ENCODE results near the gene LRRC55. TPM values are rescaled to one million over a fixed set of nuclear protein-coding genes. Genes with fewer than 3 reads are reported as not detected.

The LRRC55 gene
- total and polyA plus RNA-seq, 2 donors (not counting 3 experiments of a cell fraction or from before 2014, with no cell fraction given), result not detected

GRCh38 chr11:57180081-57180561 lies 1.6 kb upstream of the LRRC55 start:
- Histone ChIP-seq H2AFZ (ENCODE audit: low read depth, low read length) (no peak overlapping the region), H3K27ac (ENCODE audit: insufficient read depth, low read depth, low read length) (no peak overlapping the region), H3K9ac (replicated peaks; ENCODE audit: extremely low read depth, insufficient read depth, low read length) (no peak overlapping the region), H3K4me2 (ENCODE audit: insufficient read depth, low read length) (no peak overlapping the region), H3K79me2 (ENCODE audit: control insufficient read depth, insufficient read depth, low read length) (no peaks in the 10 kb centered on the region), H3K27me3 (ENCODE audit: control insufficient read depth in 2 of 2, insufficient read depth in 2 of 2, low read length in 2 of 2) (no peaks in the 10 kb centered on the region), H3K9me1 (replicated peaks; ENCODE audit: control insufficient read depth, extremely low read depth, insufficient read depth, low read length) (no peaks in the 10 kb centered on the region), H3K4me3 (replicated peaks in 1 of 3; ENCODE audit: insufficient read depth in 1 of 3, low read depth in 1 of 3, low read length in 3 of 3) (no peak overlapping the region), H3K36me3 (ENCODE audit: control insufficient read depth in 2 of 2, extremely low read depth in 1 of 2, insufficient read depth in 2 of 2, low read length in 2 of 2) (no peaks in the 10 kb centered on the region), H3K9me3 (replicated peaks; ENCODE audit: control insufficient read depth, insufficient read depth, low read length) (no peaks in the 10 kb centered on the region), H3K4me1 (ENCODE audit: control insufficient read depth, extremely low read depth, insufficient read depth, low read length) (no peaks in the 10 kb centered on the region), H4K20me1 (replicated peaks; ENCODE audit: control insufficient read depth, extremely low read depth, insufficient read depth, low read length) (no peaks in the 10 kb centered on the region)
- BruUV-seq (replicated peaks), result no TSS peak
- dilution Hi-C loops (cut with MboI; ENCODE audit: extremely low pct_ligation_motif_present, low sequenced_read_pairs), result no loop called here
- TF ChIP-seq GATA2 (IDR thresholded peaks at IDR 0.05; ENCODE audit: insufficient read depth, insufficient read length, low read depth, low read length), result no peak
- no peak for TF ChIP-seq POLR2AphosphoS5 (IDR thresholded peaks at IDR 0.05; ENCODE audit: insufficient read depth, low read depth, low read length)
- no peak for TF ChIP-seq CTCF (IDR thresholded peaks at IDR 0.05; ENCODE audit: extremely low read depth in 1 of 2, insufficient read depth in 1 of 2, low read depth in 1 of 2, low read length in 2 of 2)
- TF ChIP-seq FOS (IDR thresholded peaks at IDR 0.05; ENCODE audit: borderline replicate concordance, insufficient read depth, low read length), result no peak
- TF ChIP-seq EZH2 (IDR thresholded peaks at IDR 0.05; ENCODE audit: borderline replicate concordance, low read depth, low read length, severe bottlenecking), result no peak
- no peak for TF ChIP-seq JUN (IDR thresholded peaks at IDR 0.05; ENCODE audit: borderline replicate concordance, insufficient read depth, insufficient read length, low read depth)
- no peak for TF ChIP-seq MAX (IDR thresholded peaks at IDR 0.05; ENCODE audit: insufficient read depth, insufficient read length)
- TF ChIP-seq POLR2A (IDR thresholded peaks at IDR 0.05; ENCODE audit: low read depth, low read length), result no peak
- TF ChIP-seq MYC (IDR thresholded peaks at IDR 0.05; ENCODE audit: low read depth, low read length), result no peak
- ChIA-PET CTCF (no interaction called here), POLR2A (no interaction called here)
- DNase-seq (ENCODE audit: low read depth, low spot score), result no peak
- intact Hi-C loops (cut with micrococcal nuclease), result no loop called here
- no peak for FAIRE-seq

Data from endothelial cell of umbilical vein (primary cell).